Retinal pigment epithelial cell (primary cell): ENCODE results near the gene RING1.

Experiments used
- DNase-seq: peaks from one replicate; pipeline ENCODE4 v3.0.0-alpha.2; 2010; ENCODE audit warnings: low read depth
- H3K4me3 ChIP-seq: 2 replicates; pipeline ENCODE4 v1.5.1; 2011; ENCODE audit warnings: mild to moderate bottlenecking, low read length, control low read depth, moderate library complexity
- TF ChIP-seq, protein P1 (sequence below): conservative IDR thresholded peaks from 2 replicates; pipeline ENCODE4 v1.5.1; 2011; ENCODE audit warnings: low read depth, low read length, control low read depth, inconsistent platforms

RING1 gene

DNA sequence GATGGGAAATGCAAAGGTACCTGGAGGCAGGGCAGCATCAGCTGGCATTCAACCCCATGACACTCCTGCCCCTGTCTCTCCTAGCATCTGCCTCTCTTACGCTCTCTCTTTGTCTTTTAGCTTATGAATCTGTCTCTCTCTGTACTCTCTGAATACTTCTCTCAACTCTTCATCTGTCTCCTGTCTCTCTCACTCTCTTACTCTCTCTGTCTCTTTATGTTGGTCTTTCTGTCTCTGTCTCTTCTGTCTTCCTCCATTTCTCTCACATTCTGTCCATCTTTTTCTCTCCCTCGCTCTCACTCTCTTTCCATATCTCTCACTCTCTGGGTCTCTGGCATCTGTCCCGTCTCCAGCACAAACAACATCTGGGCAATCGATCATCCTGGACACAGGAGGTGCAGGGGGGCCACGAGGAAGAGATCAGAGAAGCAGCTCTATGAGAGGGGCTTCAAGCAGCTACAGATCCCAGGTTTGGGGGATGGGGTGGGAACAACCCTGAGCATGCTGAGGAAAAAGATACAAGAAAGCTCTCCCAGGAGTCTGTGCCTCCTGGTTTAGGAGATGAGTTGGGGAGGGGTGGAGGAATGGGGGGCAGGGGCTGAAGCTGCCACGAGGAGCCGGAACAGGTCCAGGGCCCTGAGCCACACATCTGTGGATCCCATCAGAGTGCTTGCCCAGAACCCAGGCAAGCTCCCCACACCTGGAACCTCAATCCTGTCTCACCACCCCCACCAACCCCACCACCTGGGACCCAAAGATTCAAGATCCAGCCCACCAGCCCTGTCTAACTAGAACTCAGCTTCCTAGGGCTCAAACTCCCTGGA is 18.5 kb upstream of the RING1 start:
- TF ChIP-seq, protein P1, sequence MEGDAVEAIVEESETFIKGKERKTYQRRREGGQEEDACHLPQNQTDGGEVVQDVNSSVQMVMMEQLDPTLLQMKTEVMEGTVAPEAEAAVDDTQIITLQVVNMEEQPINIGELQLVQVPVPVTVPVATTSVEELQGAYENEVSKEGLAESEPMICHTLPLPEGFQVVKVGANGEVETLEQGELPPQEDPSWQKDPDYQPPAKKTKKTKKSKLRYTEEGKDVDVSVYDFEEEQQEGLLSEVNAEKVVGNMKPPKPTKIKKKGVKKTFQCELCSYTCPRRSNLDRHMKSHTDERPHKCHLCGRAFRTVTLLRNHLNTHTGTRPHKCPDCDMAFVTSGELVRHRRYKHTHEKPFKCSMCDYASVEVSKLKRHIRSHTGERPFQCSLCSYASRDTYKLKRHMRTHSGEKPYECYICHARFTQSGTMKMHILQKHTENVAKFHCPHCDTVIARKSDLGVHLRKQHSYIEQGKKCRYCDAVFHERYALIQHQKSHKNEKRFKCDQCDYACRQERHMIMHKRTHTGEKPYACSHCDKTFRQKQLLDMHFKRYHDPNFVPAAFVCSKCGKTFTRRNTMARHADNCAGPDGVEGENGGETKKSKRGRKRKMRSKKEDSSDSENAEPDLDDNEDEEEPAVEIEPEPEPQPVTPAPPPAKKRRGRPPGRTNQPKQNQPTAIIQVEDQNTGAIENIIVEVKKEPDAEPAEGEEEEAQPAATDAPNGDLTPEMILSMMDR = no peak
- DNase-seq = no peak
- H3K4me3 ChIP-seq = no peak overlapping the region

- TF ChIP-seq, protein P1 = no peak
- DNase-seq = no peak
Measured at GRCh38 chr6:33190504-33191107, 17.7 kb upstream of the RING1 start.

GRCh38 chr6:33191383-33192104 is 16.8 kb upstream of the RING1 start:
- TF ChIP-seq, protein P1 = no peak
- no peak overlapping the region for H3K4me3 ChIP-seq
- no peak for DNase-seq

More at GRCh38 chr6:33190504-33191107, 17.7 kb upstream of the RING1 start:
- H3K4me3 ChIP-seq = no peak overlapping the region

- TF ChIP-seq, protein P1 = no peak
- no peak for DNase-seq
- peak within 1 kb of the TSS; percentile 47 for H3K4me3 ChIP-seq
Measured at GRCh38 chr6:33192105-33192646, 16.1 kb upstream of the RING1 start, which contains the start of gene COL11A2. Gene COL11A2, minus strand, starts transcription at chr6:33192467. Its CDS starts 227 bp downstream, at chr6:33192240.

DNA sequence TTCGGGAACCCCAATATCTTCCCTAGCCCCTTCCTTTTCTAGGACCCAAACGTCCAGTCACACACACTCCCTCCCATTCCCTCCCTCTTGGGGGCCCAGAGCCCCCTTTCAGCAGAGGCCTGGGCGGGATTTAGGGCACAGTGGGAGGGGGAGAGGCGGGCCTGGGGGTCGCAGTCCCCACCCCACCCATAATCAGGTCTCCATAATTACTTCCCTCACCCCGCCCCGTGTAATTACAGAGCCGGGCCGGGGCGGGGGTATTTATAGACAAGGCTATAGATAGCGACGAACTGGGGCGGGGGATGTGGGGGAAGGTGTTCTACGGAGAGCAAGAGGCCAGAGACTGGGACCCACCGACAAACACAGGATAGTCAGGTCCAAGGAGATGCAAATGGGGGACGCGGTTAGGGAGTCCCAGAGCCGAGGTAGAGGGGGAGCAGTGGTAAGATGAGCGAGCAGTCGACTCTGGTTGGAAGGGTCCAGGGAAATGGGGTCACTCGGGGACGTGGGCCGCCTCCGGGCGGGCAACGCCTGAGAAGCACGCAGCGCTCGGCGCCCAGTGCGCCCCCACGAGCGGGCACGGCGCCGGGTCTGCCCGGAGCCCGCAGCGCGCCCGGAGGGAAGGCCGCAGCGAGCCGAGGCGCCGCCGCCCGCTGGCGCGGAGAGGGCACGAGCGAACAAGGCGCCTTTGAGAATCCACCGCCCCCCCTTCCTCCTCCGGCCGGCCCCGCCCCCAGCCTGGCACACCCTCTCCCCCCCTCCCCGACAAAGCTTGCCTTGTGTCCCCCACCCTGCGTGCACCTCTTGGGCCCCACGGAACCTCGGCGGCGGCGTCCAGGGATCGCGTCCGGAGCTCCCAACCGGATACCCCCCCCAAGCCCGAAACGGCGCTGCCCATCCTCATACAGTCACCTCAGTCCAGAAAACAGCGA is 15.4 kb upstream of the RING1 start:
- DNase-seq = no peak
- peak overlapping the region; percentile 47 for H3K4me3 ChIP-seq
- TF ChIP-seq, protein P1 = no peak

- DNase-seq = no peak
- no peak overlapping the region for H3K4me3 ChIP-seq
Measured at GRCh38 chr6:33193619-33194018, 14.7 kb upstream of the RING1 start.

More at GRCh38 chr6:33193619-33194018, 14.7 kb upstream of the RING1 start:
- TF ChIP-seq, protein P1 = no peak
